Measurements from ENCODE around the gene TICAM1.
A peak's percentile ranks its signal among the peaks of the same experiment; 100 is the strongest.
"Not testable (repeated sequence)": the region's sequence is repeated elsewhere in the genome, so short reads cannot be mapped to it uniquely, and the experiment has no call there.

TICAM1 gene

GRCh38 chr19:4831304-4831978 is at the start of gene TICAM1:
TICAM1 (minus strand) TSS chr19:4831712; CDS start chr19:4818377, 13,335 bp downstream.
- peak; percentile 69 for DNase-seq (ENCODE audit: low spot score)

- no peak for DNase-seq (ENCODE audit: low spot score)
Measured at GRCh38 chr19:4879041-4879440, 47.5 kb upstream of the TICAM1 start.

GRCh38 chr19:4878491-4878968 is 47.0 kb upstream of the TICAM1 start:
- DNase-seq (ENCODE audit: low spot score), result no peak

GRCh38 chr19:4877753-4878490 is 46.4 kb upstream of the TICAM1 start:
- no peak for DNase-seq (ENCODE audit: low spot score)

GRCh38 chr19:4873930-4874329 is 42.4 kb upstream of the TICAM1 start:
- no peak for DNase-seq (ENCODE audit: low spot score)

- no peak for DNase-seq (ENCODE audit: low spot score)
Measured at GRCh38 chr19:4871711-4872110, 40.2 kb upstream of the TICAM1 start.

GRCh38 chr19:4870025-4870700 is 38.7 kb upstream of the TICAM1 start:
- peak; percentile 83 for DNase-seq (ENCODE audit: low spot score)

GRCh38 chr19:4868286-4868834 is 36.8 kb upstream of the TICAM1 start:
- DNase-seq (ENCODE audit: low spot score), result no peak

- peak; percentile 92 for DNase-seq (ENCODE audit: low spot score)
Measured at GRCh38 chr19:4867534-4868285, 36.2 kb upstream of the TICAM1 start, which contains the start of gene PLIN3. PLIN3 (minus strand) TSS chr19:4867667; CDS start chr19:4861394, 6,273 bp downstream.

- no peak for DNase-seq (ENCODE audit: low spot score)
Measured at GRCh38 chr19:4866595-4867424, 35.3 kb upstream of the TICAM1 start.

- peak; percentile 55 for DNase-seq (ENCODE audit: low spot score)
Measured at GRCh38 chr19:4861147-4861546, 29.6 kb upstream of the TICAM1 start.

GRCh38 chr19:4859697-4860096 is 28.2 kb upstream of the TICAM1 start:
- no peak for DNase-seq (ENCODE audit: low spot score)

GRCh38 chr19:4856468-4856867 is 25.0 kb upstream of the TICAM1 start:
- not testable (repeated sequence) for DNase-seq (ENCODE audit: low spot score)

- not testable (repeated sequence) for DNase-seq (ENCODE audit: low spot score)
Measured at GRCh38 chr19:4853506-4853905, 22.0 kb upstream of the TICAM1 start.

GRCh38 chr19:4852484-4852883 is 21.0 kb upstream of the TICAM1 start:
- DNase-seq (ENCODE audit: low spot score), result no peak

GRCh38 chr19:4851551-4852290 is 20.2 kb upstream of the TICAM1 start:
- peak; percentile 37 for DNase-seq (ENCODE audit: low spot score)

- DNase-seq (ENCODE audit: low spot score), result no peak
Measured at GRCh38 chr19:4849019-4849418, 17.5 kb upstream of the TICAM1 start.

- no peak for DNase-seq (ENCODE audit: low spot score)
Measured at GRCh38 chr19:4847190-4847973, 15.9 kb upstream of the TICAM1 start.

GRCh38 chr19:4845975-4846374 is 14.5 kb upstream of the TICAM1 start:
- DNase-seq (ENCODE audit: low spot score), result not testable (repeated sequence)
